Measurements from ENCODE around the gene SVIL. TPM values are rescaled to one million over a fixed set of nuclear protein-coding genes. Genes with fewer than 3 reads are reported as not detected.

SVIL gene
- total and polyA plus RNA-seq, 2 of the 13 experiments (the other 11 are each of a cell fraction or from before 2014, with no cell fraction given): 3.9 to 12.1 TPM

DNA sequence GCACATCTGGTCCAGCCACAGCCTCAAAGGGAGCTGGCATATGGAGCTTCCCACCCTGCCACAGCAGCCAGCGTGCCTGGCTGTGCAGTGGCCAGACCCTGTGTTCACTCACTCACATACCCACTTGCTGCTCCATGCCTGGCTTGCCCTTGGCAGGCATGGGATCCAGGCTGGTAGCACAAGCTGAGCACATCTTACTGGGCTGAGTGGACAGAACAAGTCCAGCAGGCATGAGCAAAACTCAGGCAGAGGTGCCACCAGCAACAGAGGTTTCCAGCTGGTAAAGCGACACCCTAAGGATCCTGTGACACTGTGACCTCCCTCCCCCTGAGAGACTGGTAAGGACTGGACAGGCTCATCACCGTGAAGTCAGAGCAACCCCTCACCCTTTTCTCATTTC, 25.1 kb downstream of the SVIL start:
- Histone ChIP-seq H3K79me2 (ENCODE audit: insufficient read depth, low read length) (no peaks in the 10 kb centered on the region), H3K27me3 (ENCODE audit: control insufficient read depth in 1 of 2, insufficient read depth in 2 of 2, low read length in 2 of 2) (no peaks in the 10 kb centered on the region; a peak in 1 of 5 replicates), H4K20me1 (ENCODE audit: insufficient read depth, low read length) (no peaks in the 10 kb centered on the region), H3K36me3 (replicated peaks in 1 of 2; ENCODE audit: control insufficient read depth in 1 of 2, insufficient read depth in 2 of 2, low read length in 2 of 2) (no peaks in the 10 kb centered on the region), H3K9ac (ENCODE audit: insufficient read depth, low read depth, low read length) (no peak overlapping the region), H3K4me3 (replicated peaks in 1 of 3; ENCODE audit: insufficient read depth in 1 of 3, low read depth in 2 of 3, low read length in 3 of 3) (no peak overlapping the region), H3K9me3 (ENCODE audit: low read length) (no peaks in the 10 kb centered on the region), H3K27ac (ENCODE audit: extremely low read length, insufficient read depth, low read length) (no peak overlapping the region), H3K4me2 (ENCODE audit: low read depth, low read length) (no peak overlapping the region), H3K4me1 (ENCODE audit: insufficient read depth, low read length) (no peaks in the 10 kb centered on the region), H2AFZ (ENCODE audit: low read length) (no peak overlapping the region)
- intact Hi-C loops (cut with micrococcal nuclease; ENCODE audit: unreplicated experiment) (no loop called here), in situ Hi-C loops (cut with HindIII; ENCODE audit: extremely low pct_ligation_motif_present, low pct_unique_long_range_greater_than_20kb) (no loop called here)
- DNase-seq (ENCODE audit: low spot score): no peak
- ChIA-PET CTCF (ENCODE audit: low intra/inter-chr PET ratio, low total read pairs) (no interaction called here), POLR2A (no interaction called here)
- FAIRE-seq: no peak
- ATAC-seq: no peak
- TF ChIP-seq FOXJ3 (CRISPR knock-in tag; IDR thresholded peaks at IDR 0.05; ENCODE audit: borderline replicate concordance) (no peak), ZNF7 (CRISPR knock-in tag; IDR thresholded peaks at IDR 0.05) (no peak), MAF1 (CRISPR knock-in tag; IDR thresholded peaks at IDR 0.05; ENCODE audit: borderline replicate concordance) (no peak), ARNTL (CRISPR knock-in tag; IDR thresholded peaks at IDR 0.05) (no peak)
- TF ChIP-seq, protein P1, sequence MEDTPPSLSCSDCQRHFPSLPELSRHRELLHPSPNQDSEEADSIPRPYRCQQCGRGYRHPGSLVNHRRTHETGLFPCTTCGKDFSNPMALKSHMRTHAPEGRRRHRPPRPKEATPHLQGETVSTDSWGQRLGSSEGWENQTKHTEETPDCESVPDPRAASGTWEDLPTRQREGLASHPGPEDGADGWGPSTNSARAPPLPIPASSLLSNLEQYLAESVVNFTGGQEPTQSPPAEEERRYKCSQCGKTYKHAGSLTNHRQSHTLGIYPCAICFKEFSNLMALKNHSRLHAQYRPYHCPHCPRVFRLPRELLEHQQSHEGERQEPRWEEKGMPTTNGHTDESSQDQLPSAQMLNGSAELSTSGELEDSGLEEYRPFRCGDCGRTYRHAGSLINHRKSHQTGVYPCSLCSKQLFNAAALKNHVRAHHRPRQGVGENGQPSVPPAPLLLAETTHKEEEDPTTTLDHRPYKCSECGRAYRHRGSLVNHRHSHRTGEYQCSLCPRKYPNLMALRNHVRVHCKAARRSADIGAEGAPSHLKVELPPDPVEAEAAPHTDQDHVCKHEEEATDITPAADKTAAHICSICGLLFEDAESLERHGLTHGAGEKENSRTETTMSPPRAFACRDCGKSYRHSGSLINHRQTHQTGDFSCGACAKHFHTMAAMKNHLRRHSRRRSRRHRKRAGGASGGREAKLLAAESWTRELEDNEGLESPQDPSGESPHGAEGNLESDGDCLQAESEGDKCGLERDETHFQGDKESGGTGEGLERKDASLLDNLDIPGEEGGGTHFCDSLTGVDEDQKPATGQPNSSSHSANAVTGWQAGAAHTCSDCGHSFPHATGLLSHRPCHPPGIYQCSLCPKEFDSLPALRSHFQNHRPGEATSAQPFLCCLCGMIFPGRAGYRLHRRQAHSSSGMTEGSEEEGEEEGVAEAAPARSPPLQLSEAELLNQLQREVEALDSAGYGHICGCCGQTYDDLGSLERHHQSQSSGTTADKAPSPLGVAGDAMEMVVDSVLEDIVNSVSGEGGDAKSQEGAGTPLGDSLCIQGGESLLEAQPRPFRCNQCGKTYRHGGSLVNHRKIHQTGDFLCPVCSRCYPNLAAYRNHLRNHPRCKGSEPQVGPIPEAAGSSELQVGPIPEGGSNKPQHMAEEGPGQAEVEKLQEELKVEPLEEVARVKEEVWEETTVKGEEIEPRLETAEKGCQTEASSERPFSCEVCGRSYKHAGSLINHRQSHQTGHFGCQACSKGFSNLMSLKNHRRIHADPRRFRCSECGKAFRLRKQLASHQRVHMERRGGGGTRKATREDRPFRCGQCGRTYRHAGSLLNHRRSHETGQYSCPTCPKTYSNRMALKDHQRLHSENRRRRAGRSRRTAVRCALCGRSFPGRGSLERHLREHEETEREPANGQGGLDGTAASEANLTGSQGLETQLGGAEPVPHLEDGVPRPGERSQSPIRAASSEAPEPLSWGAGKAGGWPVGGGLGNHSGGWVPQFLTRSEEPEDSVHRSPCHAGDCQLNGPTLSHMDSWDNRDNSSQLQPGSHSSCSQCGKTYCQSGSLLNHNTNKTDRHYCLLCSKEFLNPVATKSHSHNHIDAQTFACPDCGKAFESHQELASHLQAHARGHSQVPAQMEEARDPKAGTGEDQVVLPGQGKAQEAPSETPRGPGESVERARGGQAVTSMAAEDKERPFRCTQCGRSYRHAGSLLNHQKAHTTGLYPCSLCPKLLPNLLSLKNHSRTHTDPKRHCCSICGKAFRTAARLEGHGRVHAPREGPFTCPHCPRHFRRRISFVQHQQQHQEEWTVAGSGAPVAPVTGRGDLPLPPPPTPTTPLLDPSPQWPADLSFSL (CRISPR knock-in tag; IDR thresholded peaks at IDR 0.05): no peak
- TF ChIP-seq, protein P2, sequence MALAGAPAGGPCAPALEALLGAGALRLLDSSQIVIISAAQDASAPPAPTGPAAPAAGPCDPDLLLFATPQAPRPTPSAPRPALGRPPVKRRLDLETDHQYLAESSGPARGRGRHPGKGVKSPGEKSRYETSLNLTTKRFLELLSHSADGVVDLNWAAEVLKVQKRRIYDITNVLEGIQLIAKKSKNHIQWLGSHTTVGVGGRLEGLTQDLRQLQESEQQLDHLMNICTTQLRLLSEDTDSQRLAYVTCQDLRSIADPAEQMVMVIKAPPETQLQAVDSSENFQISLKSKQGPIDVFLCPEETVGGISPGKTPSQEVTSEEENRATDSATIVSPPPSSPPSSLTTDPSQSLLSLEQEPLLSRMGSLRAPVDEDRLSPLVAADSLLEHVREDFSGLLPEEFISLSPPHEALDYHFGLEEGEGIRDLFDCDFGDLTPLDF (CRISPR knock-in tag; IDR thresholded peaks at IDR 0.05): no peak
- TF ChIP-seq, protein P3, sequence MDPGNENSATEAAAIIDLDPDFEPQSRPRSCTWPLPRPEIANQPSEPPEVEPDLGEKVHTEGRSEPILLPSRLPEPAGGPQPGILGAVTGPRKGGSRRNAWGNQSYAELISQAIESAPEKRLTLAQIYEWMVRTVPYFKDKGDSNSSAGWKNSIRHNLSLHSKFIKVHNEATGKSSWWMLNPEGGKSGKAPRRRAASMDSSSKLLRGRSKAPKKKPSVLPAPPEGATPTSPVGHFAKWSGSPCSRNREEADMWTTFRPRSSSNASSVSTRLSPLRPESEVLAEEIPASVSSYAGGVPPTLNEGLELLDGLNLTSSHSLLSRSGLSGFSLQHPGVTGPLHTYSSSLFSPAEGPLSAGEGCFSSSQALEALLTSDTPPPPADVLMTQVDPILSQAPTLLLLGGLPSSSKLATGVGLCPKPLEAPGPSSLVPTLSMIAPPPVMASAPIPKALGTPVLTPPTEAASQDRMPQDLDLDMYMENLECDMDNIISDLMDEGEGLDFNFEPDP (CRISPR knock-in tag; conservative IDR thresholded peaks at IDR 0.05): no peak
- 89% methylated on average over 3 of the region's 3 CpGs for WGBS (ENCODE audit: low lambda C conversion rate)
- no TSS peak for BruUV-seq (replicated peaks)
